SK-N-SH treated with all-trans-retinoic acid at 6 μM for 48 hours (cell line): ENCODE data around the gene ENAH.

Source experiments
- ARNTL ChIP-seq: fragments of 450-650 bp; formaldehyde crosslinking; IDR thresholded peaks from 2 replicates; pipeline ENCODE4 v1.5.0; 2020; ENCODE audit warnings: low read depth, mild to moderate bottlenecking, moderate library complexity, borderline replicate concordance
- BACH2 ChIP-seq: fragments of 250-450 bp; sonication (Bioruptor Pico); IDR thresholded peaks from 2 replicates; pipeline ENCODE4 v1.9.0; 2021; ENCODE audit warnings: mild to moderate bottlenecking, borderline replicate concordance
- PPARA ChIP-seq: fragments of 250-450 bp; sonication (Bioruptor Pico); IDR thresholded peaks from 2 replicates; pipeline ENCODE4 v1.5.0; 2020; ENCODE audit warnings: mild to moderate bottlenecking, borderline replicate concordance
- RARB ChIP-seq: fragments of 250-450 bp; sonication (Bioruptor Pico); IDR thresholded peaks from 2 replicates; pipeline ENCODE4 v1.8.0; 2021; ENCODE audit warnings: mild to moderate bottlenecking, moderate library complexity
- TCF4 ChIP-seq: fragments of 250-450 bp; sonication (Bioruptor Pico); IDR thresholded peaks from 2 replicates; pipeline ENCODE4 v1.8.0; 2021; ENCODE audit warnings: mild to moderate bottlenecking, moderate library complexity, borderline replicate concordance
- TOX ChIP-seq: fragments of 250-450 bp; sonication (Bioruptor Pico); IDR thresholded peaks from 2 replicates; pipeline ENCODE4 v1.8.0; 2021; ENCODE audit warnings: mild to moderate bottlenecking, moderate library complexity, borderline replicate concordance
- ZC3H10 ChIP-seq: fragments of 250-450 bp; sonication (Bioruptor Pico); IDR thresholded peaks from 2 replicates; pipeline ENCODE4 v1.5.1; 2021; ENCODE audit warnings: mild to moderate bottlenecking, moderate library complexity
- ZFP3 ChIP-seq: fragments of 250-450 bp; sonication (Bioruptor Pico); IDR thresholded peaks from 2 replicates; pipeline ENCODE4 v1.5.0; 2020; ENCODE audit warnings: mild to moderate bottlenecking, moderate library complexity
- ZFP30 ChIP-seq: fragments of 450-650 bp; formaldehyde crosslinking; IDR thresholded peaks from 2 replicates; pipeline ENCODE4 v1.5.0; 2022; ENCODE audit warnings: mild to moderate bottlenecking, moderate library complexity
- ZNF8 ChIP-seq: fragments of 450-650 bp; formaldehyde crosslinking; IDR thresholded peaks from 2 replicates; pipeline ENCODE4 v1.5.0; 2020; ENCODE audit warnings: mild to moderate bottlenecking, moderate library complexity
- TF ChIP-seq, protein P1 (sequence below): fragments of 250-450 bp; sonication (Bioruptor Pico); IDR thresholded peaks from 2 replicates; pipeline ENCODE4 v1.5.1; 2020; ENCODE audit warnings: low read depth, mild to moderate bottlenecking, moderate library complexity
- TF ChIP-seq, protein P2 (sequence below): fragments of 250-450 bp; sonication (Bioruptor Pico); IDR thresholded peaks from 2 replicates; pipeline ENCODE4 v1.8.0; 2020; ENCODE audit warnings: mild to moderate bottlenecking, moderate library complexity, borderline replicate concordance
- TF ChIP-seq, protein P3 (sequence below): fragments of 250-450 bp; sonication (Bioruptor Pico); IDR thresholded peaks from 2 replicates; pipeline ENCODE4 v1.5.0; 2020; ENCODE audit warnings: mild to moderate bottlenecking, moderate library complexity

DNA sequence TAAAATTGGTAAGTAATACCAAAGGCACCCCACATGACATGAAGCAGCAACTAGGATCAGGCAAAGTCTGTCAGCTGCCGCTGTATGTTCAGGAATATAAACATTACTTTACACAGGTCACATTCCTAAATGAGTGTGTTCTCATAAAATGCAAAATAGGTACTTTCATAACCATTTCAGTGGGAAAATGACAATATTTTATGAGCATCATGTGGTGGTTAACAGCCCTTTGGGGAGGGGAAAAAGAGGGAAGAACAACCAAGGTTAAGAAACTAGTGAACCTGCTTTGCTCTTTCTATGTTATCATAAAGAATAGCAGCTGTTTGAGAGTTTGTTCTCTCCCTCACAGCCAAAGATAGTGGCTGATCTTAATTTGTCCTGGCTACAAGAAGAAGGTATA lies 119.7 kb downstream of the ENAH start:
- TF ChIP-seq RARB (CRISPR knock-in tag) = no peak
- TF ChIP-seq ZFP30 (CRISPR knock-in tag) = no peak
- TF ChIP-seq ZC3H10 (CRISPR knock-in tag) = no peak
- TF ChIP-seq, protein P1, sequence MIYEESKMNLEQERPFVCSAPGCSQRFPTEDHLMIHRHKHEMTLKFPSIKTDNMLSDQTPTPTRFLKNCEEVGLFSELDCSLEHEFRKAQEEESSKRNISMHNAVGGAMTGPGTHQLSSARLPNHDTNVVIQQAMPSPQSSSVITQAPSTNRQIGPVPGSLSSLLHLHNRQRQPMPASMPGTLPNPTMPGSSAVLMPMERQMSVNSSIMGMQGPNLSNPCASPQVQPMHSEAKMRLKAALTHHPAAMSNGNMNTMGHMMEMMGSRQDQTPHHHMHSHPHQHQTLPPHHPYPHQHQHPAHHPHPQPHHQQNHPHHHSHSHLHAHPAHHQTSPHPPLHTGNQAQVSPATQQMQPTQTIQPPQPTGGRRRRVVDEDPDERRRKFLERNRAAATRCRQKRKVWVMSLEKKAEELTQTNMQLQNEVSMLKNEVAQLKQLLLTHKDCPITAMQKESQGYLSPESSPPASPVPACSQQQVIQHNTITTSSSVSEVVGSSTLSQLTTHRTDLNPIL (CRISPR knock-in tag) = no peak
- no peak for TF ChIP-seq BACH2 (CRISPR knock-in tag)
- no peak for TF ChIP-seq TCF4 (CRISPR knock-in tag)
- TF ChIP-seq, protein P2, sequence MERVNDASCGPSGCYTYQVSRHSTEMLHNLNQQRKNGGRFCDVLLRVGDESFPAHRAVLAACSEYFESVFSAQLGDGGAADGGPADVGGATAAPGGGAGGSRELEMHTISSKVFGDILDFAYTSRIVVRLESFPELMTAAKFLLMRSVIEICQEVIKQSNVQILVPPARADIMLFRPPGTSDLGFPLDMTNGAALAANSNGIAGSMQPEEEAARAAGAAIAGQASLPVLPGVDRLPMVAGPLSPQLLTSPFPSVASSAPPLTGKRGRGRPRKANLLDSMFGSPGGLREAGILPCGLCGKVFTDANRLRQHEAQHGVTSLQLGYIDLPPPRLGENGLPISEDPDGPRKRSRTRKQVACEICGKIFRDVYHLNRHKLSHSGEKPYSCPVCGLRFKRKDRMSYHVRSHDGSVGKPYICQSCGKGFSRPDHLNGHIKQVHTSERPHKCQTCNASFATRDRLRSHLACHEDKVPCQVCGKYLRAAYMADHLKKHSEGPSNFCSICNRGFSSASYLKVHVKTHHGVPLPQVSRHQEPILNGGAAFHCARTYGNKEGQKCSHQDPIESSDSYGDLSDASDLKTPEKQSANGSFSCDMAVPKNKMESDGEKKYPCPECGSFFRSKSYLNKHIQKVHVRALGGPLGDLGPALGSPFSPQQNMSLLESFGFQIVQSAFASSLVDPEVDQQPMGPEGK (CRISPR knock-in tag) = no peak
- TF ChIP-seq, protein P3, sequence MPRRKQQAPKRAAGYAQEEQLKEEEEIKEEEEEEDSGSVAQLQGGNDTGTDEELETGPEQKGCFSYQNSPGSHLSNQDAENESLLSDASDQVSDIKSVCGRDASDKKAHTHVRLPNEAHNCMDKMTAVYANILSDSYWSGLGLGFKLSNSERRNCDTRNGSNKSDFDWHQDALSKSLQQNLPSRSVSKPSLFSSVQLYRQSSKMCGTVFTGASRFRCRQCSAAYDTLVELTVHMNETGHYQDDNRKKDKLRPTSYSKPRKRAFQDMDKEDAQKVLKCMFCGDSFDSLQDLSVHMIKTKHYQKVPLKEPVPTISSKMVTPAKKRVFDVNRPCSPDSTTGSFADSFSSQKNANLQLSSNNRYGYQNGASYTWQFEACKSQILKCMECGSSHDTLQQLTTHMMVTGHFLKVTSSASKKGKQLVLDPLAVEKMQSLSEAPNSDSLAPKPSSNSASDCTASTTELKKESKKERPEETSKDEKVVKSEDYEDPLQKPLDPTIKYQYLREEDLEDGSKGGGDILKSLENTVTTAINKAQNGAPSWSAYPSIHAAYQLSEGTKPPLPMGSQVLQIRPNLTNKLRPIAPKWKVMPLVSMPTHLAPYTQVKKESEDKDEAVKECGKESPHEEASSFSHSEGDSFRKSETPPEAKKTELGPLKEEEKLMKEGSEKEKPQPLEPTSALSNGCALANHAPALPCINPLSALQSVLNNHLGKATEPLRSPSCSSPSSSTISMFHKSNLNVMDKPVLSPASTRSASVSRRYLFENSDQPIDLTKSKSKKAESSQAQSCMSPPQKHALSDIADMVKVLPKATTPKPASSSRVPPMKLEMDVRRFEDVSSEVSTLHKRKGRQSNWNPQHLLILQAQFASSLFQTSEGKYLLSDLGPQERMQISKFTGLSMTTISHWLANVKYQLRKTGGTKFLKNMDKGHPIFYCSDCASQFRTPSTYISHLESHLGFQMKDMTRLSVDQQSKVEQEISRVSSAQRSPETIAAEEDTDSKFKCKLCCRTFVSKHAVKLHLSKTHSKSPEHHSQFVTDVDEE (CRISPR knock-in tag) = no peak
- no peak for TF ChIP-seq ZNF8 (CRISPR knock-in tag)
- no peak for TF ChIP-seq ZFP3 (CRISPR knock-in tag)
- TF ChIP-seq PPARA (CRISPR knock-in tag) = no peak
- no peak for TF ChIP-seq TOX (CRISPR knock-in tag)
- TF ChIP-seq ARNTL (CRISPR knock-in tag) = no peak
